HCT116 (cell line): ENCODE measurements around the gene ATP1A2.

Source experiments
- EGR1 ChIP-seq: IDR thresholded peaks from 2 replicates; pipeline ENCODE4 v1.6.1; 2012; ENCODE audit warnings: low read depth
- EZH2 ChIP-seq: fragments of 200-600 bp; sonication (generic); IDR thresholded peaks from 2 replicates; pipeline ENCODE4 v1.6.1; 2017; ENCODE audit warnings: antibody characterized with exemption, mixed run types
- EZH2phosphoT487 ChIP-seq: fragments of 200-600 bp; IDR thresholded peaks from 2 replicates; pipeline ENCODE4 v1.6.1; 2018; ENCODE audit warnings: antibody characterized with exemption, borderline replicate concordance
- FOSL1 ChIP-seq: IDR thresholded peaks from 2 replicates; pipeline ENCODE4 v1.6.1; 2012; ENCODE audit warnings: low read depth
- POLR2AphosphoS5 ChIP-seq: IDR thresholded peaks from 2 replicates; pipeline ENCODE4 v1.6.1; 2011; ENCODE audit warnings: mild to moderate bottlenecking, low read depth, low read length, moderate library complexity
- SRF ChIP-seq: IDR thresholded peaks from 2 replicates; pipeline ENCODE4 v1.6.1; 2012; ENCODE audit warnings: low read depth
- YY1 ChIP-seq: IDR thresholded peaks from 2 replicates; pipeline ENCODE4 v1.6.1; 2011; ENCODE audit warnings: low read length, low read depth, moderate library complexity, mild to moderate bottlenecking; ENCODE audit not compliant: insufficient replicate concordance; ENCODE audit errors: extremely low read depth
- TF ChIP-seq, protein P1 (sequence below), 3 experiments: fragments of 200-600 bp in 1 of 3; sonication (generic) in 1 of 3; IDR thresholded peaks in 2 of 3; conservative IDR thresholded peaks in 1 of 3; 2 replicates each; pipeline ENCODE4 v1.5.1; 2012 to 2017; ENCODE audit warnings: low read depth in 2 of 3, low read length in 2 of 3, antibody characterized with exemption in 1 of 3, borderline replicate concordance in 1 of 3, control low read depth in 1 of 3, mild to moderate bottlenecking in 1 of 3, mixed read lengths in 1 of 3, mixed run types in 1 of 3, moderate library complexity in 1 of 3; ENCODE audit not compliant: insufficient read depth in 1 of 3
- TF ChIP-seq, protein P2 (sequence below): IDR thresholded peaks from 2 replicates; pipeline ENCODE4 v1.6.1; 2012; ENCODE audit warnings: low read depth
- TF ChIP-seq, protein P3 (sequence below): IDR thresholded peaks from 2 replicates; pipeline ENCODE4 v1.6.1; 2011; ENCODE audit warnings: mild to moderate bottlenecking, low read length, moderate library complexity; ENCODE audit not compliant: insufficient replicate concordance; ENCODE audit errors: extremely low read depth

DNA sequence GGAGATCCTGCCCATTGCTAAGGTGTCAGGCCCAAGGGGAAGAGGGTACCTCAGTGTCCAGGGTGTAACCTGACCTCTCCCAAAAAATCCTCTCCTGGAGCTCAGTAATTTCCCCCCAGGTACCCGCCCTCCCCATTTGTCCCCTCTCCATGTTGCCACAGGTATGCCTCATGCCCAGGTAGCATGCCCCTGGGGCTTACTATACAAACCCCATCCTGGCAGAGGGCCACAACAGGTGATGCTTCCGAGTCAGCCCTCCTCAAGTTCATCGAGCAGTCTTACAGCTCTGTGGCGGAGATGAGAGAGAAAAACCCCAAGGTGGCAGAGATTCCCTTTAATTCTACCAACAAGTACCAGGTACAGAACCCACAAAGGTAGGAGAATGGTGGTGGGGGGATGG, 51.5 kb downstream of the ATP1A2 start:
- TF ChIP-seq, protein P1, sequence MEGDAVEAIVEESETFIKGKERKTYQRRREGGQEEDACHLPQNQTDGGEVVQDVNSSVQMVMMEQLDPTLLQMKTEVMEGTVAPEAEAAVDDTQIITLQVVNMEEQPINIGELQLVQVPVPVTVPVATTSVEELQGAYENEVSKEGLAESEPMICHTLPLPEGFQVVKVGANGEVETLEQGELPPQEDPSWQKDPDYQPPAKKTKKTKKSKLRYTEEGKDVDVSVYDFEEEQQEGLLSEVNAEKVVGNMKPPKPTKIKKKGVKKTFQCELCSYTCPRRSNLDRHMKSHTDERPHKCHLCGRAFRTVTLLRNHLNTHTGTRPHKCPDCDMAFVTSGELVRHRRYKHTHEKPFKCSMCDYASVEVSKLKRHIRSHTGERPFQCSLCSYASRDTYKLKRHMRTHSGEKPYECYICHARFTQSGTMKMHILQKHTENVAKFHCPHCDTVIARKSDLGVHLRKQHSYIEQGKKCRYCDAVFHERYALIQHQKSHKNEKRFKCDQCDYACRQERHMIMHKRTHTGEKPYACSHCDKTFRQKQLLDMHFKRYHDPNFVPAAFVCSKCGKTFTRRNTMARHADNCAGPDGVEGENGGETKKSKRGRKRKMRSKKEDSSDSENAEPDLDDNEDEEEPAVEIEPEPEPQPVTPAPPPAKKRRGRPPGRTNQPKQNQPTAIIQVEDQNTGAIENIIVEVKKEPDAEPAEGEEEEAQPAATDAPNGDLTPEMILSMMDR (IDR thresholded peaks at IDR 0.05 in 2 of 3, conservative IDR thresholded peaks at IDR 0.05 in 1 of 3; ENCODE audit: borderline replicate concordance in 1 of 3, insufficient read depth in 1 of 3, low read depth in 2 of 3, low read length in 2 of 3): no peak
- TF ChIP-seq EZH2phosphoT487 (no peak), SRF (no peak), EZH2 (no peak), EGR1 (no peak), YY1 (no peak), POLR2AphosphoS5 (no peak), FOSL1 (no peak)
- TF ChIP-seq, protein P2, sequence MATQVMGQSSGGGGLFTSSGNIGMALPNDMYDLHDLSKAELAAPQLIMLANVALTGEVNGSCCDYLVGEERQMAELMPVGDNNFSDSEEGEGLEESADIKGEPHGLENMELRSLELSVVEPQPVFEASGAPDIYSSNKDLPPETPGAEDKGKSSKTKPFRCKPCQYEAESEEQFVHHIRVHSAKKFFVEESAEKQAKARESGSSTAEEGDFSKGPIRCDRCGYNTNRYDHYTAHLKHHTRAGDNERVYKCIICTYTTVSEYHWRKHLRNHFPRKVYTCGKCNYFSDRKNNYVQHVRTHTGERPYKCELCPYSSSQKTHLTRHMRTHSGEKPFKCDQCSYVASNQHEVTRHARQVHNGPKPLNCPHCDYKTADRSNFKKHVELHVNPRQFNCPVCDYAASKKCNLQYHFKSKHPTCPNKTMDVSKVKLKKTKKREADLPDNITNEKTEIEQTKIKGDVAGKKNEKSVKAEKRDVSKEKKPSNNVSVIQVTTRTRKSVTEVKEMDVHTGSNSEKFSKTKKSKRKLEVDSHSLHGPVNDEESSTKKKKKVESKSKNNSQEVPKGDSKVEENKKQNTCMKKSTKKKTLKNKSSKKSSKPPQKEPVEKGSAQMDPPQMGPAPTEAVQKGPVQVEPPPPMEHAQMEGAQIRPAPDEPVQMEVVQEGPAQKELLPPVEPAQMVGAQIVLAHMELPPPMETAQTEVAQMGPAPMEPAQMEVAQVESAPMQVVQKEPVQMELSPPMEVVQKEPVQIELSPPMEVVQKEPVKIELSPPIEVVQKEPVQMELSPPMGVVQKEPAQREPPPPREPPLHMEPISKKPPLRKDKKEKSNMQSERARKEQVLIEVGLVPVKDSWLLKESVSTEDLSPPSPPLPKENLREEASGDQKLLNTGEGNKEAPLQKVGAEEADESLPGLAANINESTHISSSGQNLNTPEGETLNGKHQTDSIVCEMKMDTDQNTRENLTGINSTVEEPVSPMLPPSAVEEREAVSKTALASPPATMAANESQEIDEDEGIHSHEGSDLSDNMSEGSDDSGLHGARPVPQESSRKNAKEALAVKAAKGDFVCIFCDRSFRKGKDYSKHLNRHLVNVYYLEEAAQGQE: no peak
- TF ChIP-seq, protein P3, sequence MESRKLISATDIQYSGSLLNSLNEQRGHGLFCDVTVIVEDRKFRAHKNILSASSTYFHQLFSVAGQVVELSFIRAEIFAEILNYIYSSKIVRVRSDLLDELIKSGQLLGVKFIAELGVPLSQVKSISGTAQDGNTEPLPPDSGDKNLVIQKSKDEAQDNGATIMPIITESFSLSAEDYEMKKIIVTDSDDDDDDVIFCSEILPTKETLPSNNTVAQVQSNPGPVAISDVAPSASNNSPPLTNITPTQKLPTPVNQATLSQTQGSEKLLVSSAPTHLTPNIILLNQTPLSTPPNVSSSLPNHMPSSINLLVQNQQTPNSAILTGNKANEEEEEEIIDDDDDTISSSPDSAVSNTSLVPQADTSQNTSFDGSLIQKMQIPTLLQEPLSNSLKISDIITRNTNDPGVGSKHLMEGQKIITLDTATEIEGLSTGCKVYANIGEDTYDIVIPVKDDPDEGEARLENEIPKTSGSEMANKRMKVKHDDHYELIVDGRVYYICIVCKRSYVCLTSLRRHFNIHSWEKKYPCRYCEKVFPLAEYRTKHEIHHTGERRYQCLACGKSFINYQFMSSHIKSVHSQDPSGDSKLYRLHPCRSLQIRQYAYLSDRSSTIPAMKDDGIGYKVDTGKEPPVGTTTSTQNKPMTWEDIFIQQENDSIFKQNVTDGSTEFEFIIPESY: no peak
